Measurements from ENCODE around the gene HMGCR. TPM values are rescaled to one million over a fixed set of nuclear protein-coding genes. Genes with fewer than 3 reads are reported as not detected.

The HMGCR gene
- total RNA-seq, 1 experiment from 2014 or later, result 113 TPM

GRCh38 chr5:75349663-75350062, 12.6 kb downstream of the HMGCR start:
- Histone ChIP-seq H3K4me3 (ENCODE audit: low read depth in 2 of 2, low read length in 2 of 2) (no peak overlapping the region), H3K27me3 (ENCODE audit: control insufficient read depth, insufficient read depth, low read length) (no peaks in the 10 kb centered on the region), H3K4me1 (ENCODE audit: control insufficient read depth, insufficient read depth, low read length) (no peaks in the 10 kb centered on the region), H3K27ac (ENCODE audit: low read length) (no peak overlapping the region), H3K36me3 (ENCODE audit: control insufficient read depth, insufficient read depth, low read length) (peaks cover 77% of the 10 kb centered on the region), H3K9me3 (ENCODE audit: control insufficient read depth, insufficient read depth, low read depth, low read length) (no peaks in the 10 kb centered on the region)
- ChIA-PET CTCF (no interaction called here), POLR2A (interaction anchor here (1.2 kb wide), 1 partner anchor 8 kb away, joined by 5 read pairs; no protein-coding TSS in a partner anchor)
- intact Hi-C loops (cut with micrococcal nuclease; ENCODE audit: unreplicated experiment), result no loop called here
- no peak for DNase-seq (ENCODE audit: low read depth, low spot score)
- in situ Hi-C loops (cut with HindIII; ENCODE audit: low pct_unique_long_range_greater_than_20kb, low sequenced_read_pairs), result no loop called here
- no peak for TF ChIP-seq TCF7L2 (IDR thresholded peaks at IDR 0.05; ENCODE audit: low read depth, low read length)
- no peak for TF ChIP-seq POLR2AphosphoS5 (IDR thresholded peaks at IDR 0.05; ENCODE audit: low read depth, low read length)
- TF ChIP-seq CTCF (IDR thresholded peaks at IDR 0.05), result no peak
- no peak for TF ChIP-seq REST (IDR thresholded peaks at IDR 0.05; ENCODE audit: insufficient read depth in 1 of 2, low read depth in 2 of 2, low read length in 1 of 2)
- BruUV-seq (replicated peaks), result no TSS peak
- no peak for ATAC-seq

- no peak for ATAC-seq
- ChIA-PET CTCF (interaction anchor here (0.6 kb wide), 1 partner anchor 380 kb away, joined by 3 read pairs; no protein-coding TSS in a partner anchor), POLR2A (interaction anchor here (1.5 kb wide), 1 partner anchor 14 kb away, joined by 5 read pairs; the partner anchor contains the start of gene HMGCR)
Observed at GRCh38 chr5:75351139-75351926, 14.3 kb downstream of the HMGCR start.

More at GRCh38 chr5:75351139-75351926, 14.3 kb downstream of the HMGCR start:
- intact Hi-C loops (cut with micrococcal nuclease; ENCODE audit: unreplicated experiment) (no loop called here), in situ Hi-C loops (cut with HindIII; ENCODE audit: low pct_unique_long_range_greater_than_20kb, low sequenced_read_pairs) (no loop called here)
- Histone ChIP-seq H3K4me1 (ENCODE audit: control insufficient read depth, insufficient read depth, low read length) (no peaks in the 10 kb centered on the region), H3K36me3 (ENCODE audit: control insufficient read depth, insufficient read depth, low read length) (peaks cover 77% of the 10 kb centered on the region), H3K4me3 (ENCODE audit: low read depth in 2 of 2, low read length in 2 of 2) (no peak overlapping the region), H3K27ac (ENCODE audit: low read length) (no peak overlapping the region), H3K27me3 (ENCODE audit: control insufficient read depth, insufficient read depth, low read length) (no peaks in the 10 kb centered on the region), H3K9me3 (ENCODE audit: control insufficient read depth, insufficient read depth, low read depth, low read length) (no peaks in the 10 kb centered on the region)
- BruUV-seq (replicated peaks), result no TSS peak
- no peak for TF ChIP-seq TCF7L2 (IDR thresholded peaks at IDR 0.05; ENCODE audit: low read depth, low read length)
- no peak for TF ChIP-seq CTCF (IDR thresholded peaks at IDR 0.05)
- no peak for TF ChIP-seq SIN3A (IDR thresholded peaks at IDR 0.05; ENCODE audit: borderline replicate concordance, insufficient read depth, low read depth, low read length)
- TF ChIP-seq REST (IDR thresholded peaks at IDR 0.05; ENCODE audit: insufficient read depth in 1 of 2, low read depth in 2 of 2, low read length in 1 of 2), result no peak
- TF ChIP-seq POLR2AphosphoS5 (IDR thresholded peaks at IDR 0.05; ENCODE audit: low read depth, low read length), result no peak
- DNase-seq (ENCODE audit: low read depth, low spot score), result no peak
